IMR-90 (cell line): Measurements from ENCODE around the gene TEX261. TPM values are rescaled to one million over a fixed set of nuclear protein-coding genes. Genes with fewer than 3 reads are reported as not detected.

Source experiments
- ATAC-seq: fragments of 200-7000 bp; cut with Tn5 transposase; 2 replicates; pipeline ENCODE4 v1.9.1; 2020; ENCODE audit warnings: low read depth, mild to moderate bottlenecking, moderate library complexity
- BruUV-seq: library from RNA; stranded (reverse); fragments of 400-500 nt; replicated peaks from 2 replicates; lab custom pipeline; 2021; lab: Mats Ljungman, UMichigan
- CTCF ChIA-PET: fragments of 300-600 bp; formaldehyde crosslinking; extraction: SDS; loops from one replicate; lab custom pipeline; 2021; ENCODE audit warnings: antibody characterized with exemption; lab: Yijun Ruan, JAX
- POLR2A ChIA-PET: fragments of 300-600 bp; sonication (Branson Sonifier 250); formaldehyde crosslinking; loops from one replicate; lab custom pipeline; 2022; ENCODE audit warnings: antibody characterized with exemption; ENCODE audit not compliant: unreplicated experiment; lab: Charles Lee
- DNase-seq: peaks from one replicate; pipeline ENCODE4 v3.0.0; 2013
- H2AFZ ChIP-seq: replicated peaks from 2 replicates; pipeline ENCODE3; 2013; ENCODE audit warnings: low read length, mild to moderate bottlenecking; ENCODE audit not compliant: poor library complexity
- H2AK5ac ChIP-seq: 2 replicates; pipeline ENCODE4 v1.6.1; 2013; ENCODE audit warnings: low read depth, low read length, inconsistent platforms
- H2AK9ac ChIP-seq: replicated peaks from 2 replicates; pipeline ENCODE3; 2013; ENCODE audit warnings: mild to moderate bottlenecking, low read depth, low read length, moderate library complexity; ENCODE audit not compliant: poor library complexity
- H2BK120ac ChIP-seq: 2 replicates; pipeline ENCODE4 v1.6.1; 2013; ENCODE audit warnings: low read depth, low read length, inconsistent platforms
- H2BK15ac ChIP-seq: 3 replicates; pipeline ENCODE4 v1.6.1; 2013; ENCODE audit warnings: low read depth, low read length, inconsistent platforms
- H2BK20ac ChIP-seq: 2 replicates; pipeline ENCODE4 v1.6.1; 2013; ENCODE audit warnings: low read depth, mild to moderate bottlenecking, inconsistent platforms, low read length, moderate library complexity
- H2BK5ac ChIP-seq: 2 replicates; pipeline ENCODE4 v1.6.1; 2013; ENCODE audit warnings: mild to moderate bottlenecking, low read depth, low read length, inconsistent platforms; ENCODE audit not compliant: poor library complexity, severe bottlenecking
- H3K14ac ChIP-seq: replicated peaks from 2 replicates; pipeline ENCODE4 v1.6.1; 2013; ENCODE audit warnings: low read depth, low read length, inconsistent platforms
- H3K18ac ChIP-seq: 2 replicates; pipeline ENCODE4 v1.6.1; 2013; ENCODE audit warnings: low read depth, low read length, control low read depth
- H3K23ac ChIP-seq: 2 replicates; pipeline ENCODE4 v1.6.1; 2013; ENCODE audit warnings: low read depth, low read length, inconsistent platforms
- H3K27ac ChIP-seq: 2 replicates; pipeline ENCODE4 v1.5.1; 2013; ENCODE audit warnings: mild to moderate bottlenecking, control low read depth, low read length; ENCODE audit not compliant: insufficient read depth
- H3K27me3 ChIP-seq: 2 replicates; pipeline ENCODE4 v1.6.1; 2013; ENCODE audit warnings: low read length; ENCODE audit not compliant: control insufficient read depth, insufficient read depth
- H3K36me3 ChIP-seq: 2 replicates; pipeline ENCODE4 v1.6.1; 2013; ENCODE audit warnings: low read length, mixed read lengths; ENCODE audit not compliant: control insufficient read depth, insufficient read depth
- H3K4ac ChIP-seq: 2 replicates; pipeline ENCODE4 v1.6.1; 2013; ENCODE audit warnings: low read depth, low read length, inconsistent platforms
- H3K4me1 ChIP-seq: 2 replicates; pipeline ENCODE4 v1.6.1; 2013; ENCODE audit warnings: low read length, mixed read lengths; ENCODE audit not compliant: control insufficient read depth, insufficient read depth
- H3K4me2 ChIP-seq: 2 replicates; pipeline ENCODE4 v1.6.1; 2013; ENCODE audit warnings: low read depth, mild to moderate bottlenecking, control low read depth, low read length, moderate library complexity
- H3K4me3 ChIP-seq: 2 replicates; pipeline ENCODE4 v1.5.1; 2013; ENCODE audit warnings: low read depth, mild to moderate bottlenecking, control low read depth, low read length, moderate library complexity; ENCODE audit not compliant: insufficient read depth
- H3K56ac ChIP-seq: 2 replicates; pipeline ENCODE4 v1.6.1; 2013; ENCODE audit warnings: low read length, inconsistent platforms; ENCODE audit not compliant: insufficient read depth; ENCODE audit errors: extremely low read depth
- H3K79me1 ChIP-seq, 2 experiments: 2 replicates each; pipeline ENCODE4 v1.6.1; 2013; ENCODE audit warnings: low read length in 2 of 2, inconsistent platforms in 1 of 2, low read depth in 1 of 2
- H3K9ac ChIP-seq: 2 replicates; pipeline ENCODE4 v1.6.1; 2013; ENCODE audit warnings: low read depth, low read length, control low read depth
- H3K9me1 ChIP-seq: 2 replicates; pipeline ENCODE4 v1.6.1; 2013; ENCODE audit warnings: low read length, inconsistent platforms; ENCODE audit not compliant: insufficient read depth
- H3K9me3 ChIP-seq: 2 replicates; pipeline ENCODE4 v1.6.1; 2013; ENCODE audit warnings: low read length; ENCODE audit not compliant: control insufficient read depth, insufficient read depth
- H4K20me1 ChIP-seq: 2 replicates; pipeline ENCODE4 v1.6.1; 2013; ENCODE audit warnings: low read length, inconsistent platforms; ENCODE audit not compliant: insufficient read depth
- H4K5ac ChIP-seq: 2 replicates; pipeline ENCODE4 v1.6.1; 2013; ENCODE audit warnings: mild to moderate bottlenecking, low read depth, low read length, control low read depth
- H4K8ac ChIP-seq, 2 experiments: 2 replicates each; pipeline ENCODE4 v1.6.1; 2013; ENCODE audit warnings: low read depth in 2 of 2, low read length in 2 of 2, control low read depth in 1 of 2, inconsistent platforms in 1 of 2
- H4K91ac ChIP-seq: 2 replicates; pipeline ENCODE4 v1.6.1; 2013; ENCODE audit warnings: low read depth, low read length, inconsistent platforms; ENCODE audit not compliant: insufficient read depth
- BHLHE40 ChIP-seq: fragments of 150-350 bp; IDR thresholded peaks from 2 replicates; pipeline ENCODE4 v1.6.1; 2016; ENCODE audit warnings: mild to moderate bottlenecking, low read depth, low read length
- CHD1 ChIP-seq: IDR thresholded peaks from 2 replicates; pipeline ENCODE4 v1.6.1; 2012; ENCODE audit warnings: low read depth, low read length, improper control_type of control experiment
- RAD21 ChIP-seq: IDR thresholded peaks from 2 replicates; pipeline ENCODE4 v1.6.1; 2012; ENCODE audit warnings: low read length, improper control_type of control experiment
- RCOR1 ChIP-seq: IDR thresholded peaks from 2 replicates; pipeline ENCODE4 v1.6.1; 2012; ENCODE audit warnings: mild to moderate bottlenecking, low read length, improper control_type of control experiment; ENCODE audit not compliant: insufficient replicate concordance
- WGBS, 2 experiments: methylation state at CpG; one replicate each; pipeline versions ENCODE4 v1.1.5 to v1.1.7; 2013; ENCODE audit warnings: missing lambda C conversion rate in 2 of 2; ENCODE audit not compliant: insufficient read length in 1 of 2; ENCODE audit errors: extremely low coverage in 2 of 2; 5-methylcytosine and 5-hydroxymethylcytosine counted together
- dilution Hi-C: fragments of 300-500 bp; cut with HindIII; formaldehyde crosslinking; loops from one replicate; pipeline ENCODE4 v1.14.3; 2018; ENCODE audit warnings: low sequenced_read_pairs; ENCODE audit not compliant: unreplicated experiment
- in situ Hi-C: fragments of 300-500 bp; cut with MboI; formaldehyde crosslinking; loops from 3 replicates; pipeline ENCODE4 v1.14.3; 2019; ENCODE audit warnings: low sequenced_read_pairs, inconsistent platforms, mixed read lengths
- intact Hi-C: fragments of 100-400 bp; cut with micrococcal nuclease; formaldehyde crosslinking; loops from 2 replicates; pipeline ENCODE4 v1.10.0; 2022
- polyA plus RNA-seq, 3 experiments: library from polyadenylated mRNA; depleted of rRNA; stranded (reverse); fragments of >200 nt; gene quantifications; 2 replicates each; pipeline ENCODE4 v1.2.3, GENCODE V29; 2012; ENCODE audit warnings: low replicate concordance in 1 of 3
- total RNA-seq: library from RNA; depleted of rRNA; stranded (reverse); fragments of >200 nt; gene quantifications from 2 replicates; pipeline ENCODE4 v1.2.3, GENCODE V29; 2012
- TF ChIP-seq, protein P1 (sequence below): conservative IDR thresholded peaks from 2 replicates; pipeline ENCODE4 v1.5.1; 2012; ENCODE audit warnings: mild to moderate bottlenecking, low read depth, low read length, improper control_type of control experiment

Gene TEX261
- total and polyA plus RNA-seq, 2 of the 4 experiments (the other 2 are of a cell fraction), result 26.3 to 69.8 TPM

DNA sequence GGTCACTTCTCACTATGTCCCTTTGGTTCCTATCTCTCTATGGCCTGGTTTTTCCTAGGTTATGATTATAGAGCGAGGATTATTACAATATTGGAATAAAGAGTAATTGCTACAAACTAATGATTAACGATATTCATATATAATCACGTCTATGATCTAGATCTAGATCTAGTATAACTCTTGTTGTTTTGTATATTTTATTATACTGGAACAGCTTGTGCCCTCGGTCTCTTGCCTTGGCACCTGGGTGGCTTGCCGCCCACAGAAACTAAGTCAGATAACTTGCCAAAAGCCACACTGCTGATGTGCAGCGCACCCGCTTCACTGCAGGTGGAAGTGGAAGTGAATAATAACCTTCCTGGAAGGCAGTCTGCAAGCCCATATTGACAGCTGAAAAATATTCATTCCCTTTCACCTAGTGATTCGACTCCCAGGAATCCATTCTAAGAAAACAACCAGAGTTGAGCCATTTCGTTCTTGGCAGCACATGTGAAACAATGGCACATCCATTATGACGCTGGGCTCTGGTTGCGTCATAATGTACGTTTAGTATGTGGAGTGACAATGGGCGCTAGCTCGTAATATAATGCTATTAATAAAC lies 17.0 kb downstream of the TEX261 start (continued):
- TF ChIP-seq CHD1, result no peak

DNA sequence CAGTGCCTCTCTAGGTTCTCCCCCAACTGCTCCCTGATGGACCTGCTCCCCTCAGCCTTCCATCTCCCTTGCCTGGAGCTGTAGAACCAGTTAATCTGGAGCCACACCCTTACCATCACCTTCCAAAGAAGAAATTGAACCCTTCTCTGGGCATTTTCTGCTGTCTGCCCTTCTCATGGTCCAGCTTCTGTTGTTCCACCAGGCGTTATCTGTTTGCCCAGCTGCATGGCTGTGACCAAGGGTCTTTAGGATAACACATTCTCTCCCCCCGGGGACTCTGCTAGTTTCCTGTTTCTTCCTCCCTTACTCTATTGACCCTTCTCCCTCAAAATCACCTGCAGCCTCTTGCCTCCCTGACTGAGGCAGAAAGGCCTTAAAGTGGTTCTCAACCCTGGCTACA lies 19.4 kb downstream of the TEX261 start:
- Histone ChIP-seq H4K5ac (no peak overlapping the region), H2AK9ac (no peak overlapping the region), H3K4me1 (peaks cover 5% of the 10 kb centered on the region; the same call in 1 of the 2 replicates), H2AFZ (no peak overlapping the region), H3K4me2 (no peak overlapping the region), H2BK5ac (no peak overlapping the region), H3K9ac (no peak overlapping the region), H4K91ac (no peak overlapping the region), H3K79me1 (no peaks in the 10 kb centered on the region), H3K23ac (no peak overlapping the region), H3K14ac (no peak overlapping the region), H3K56ac (no peak overlapping the region), H3K36me3 (no peaks in the 10 kb centered on the region), H3K4me3 (no peak overlapping the region), H2AK5ac (no peak overlapping the region), H4K8ac (no peak overlapping the region), H2BK20ac (no peak overlapping the region), H3K9me3 (no peaks in the 10 kb centered on the region), H3K27me3 (no peaks in the 10 kb centered on the region), H3K18ac (no peak overlapping the region), H2BK15ac (no peak overlapping the region), H4K20me1 (no peaks in the 10 kb centered on the region), H3K9me1 (peaks cover 12% of the 10 kb centered on the region), H3K4ac (no peak overlapping the region), H3K27ac (no peak overlapping the region), H2BK120ac (no peak overlapping the region)
- CTCF ChIA-PET, result no interaction called here
- intact Hi-C loops (loop anchor here (5.0 kb wide), 1 partner anchor 92 kb away; the partner anchor contains the start of gene NAGK), dilution Hi-C loops (no loop called here), in situ Hi-C loops (no loop called here)
- POLR2A ChIA-PET, result no interaction called here
- DNase-seq (no peak), ATAC-seq (no peak)
- TF ChIP-seq, protein P1, sequence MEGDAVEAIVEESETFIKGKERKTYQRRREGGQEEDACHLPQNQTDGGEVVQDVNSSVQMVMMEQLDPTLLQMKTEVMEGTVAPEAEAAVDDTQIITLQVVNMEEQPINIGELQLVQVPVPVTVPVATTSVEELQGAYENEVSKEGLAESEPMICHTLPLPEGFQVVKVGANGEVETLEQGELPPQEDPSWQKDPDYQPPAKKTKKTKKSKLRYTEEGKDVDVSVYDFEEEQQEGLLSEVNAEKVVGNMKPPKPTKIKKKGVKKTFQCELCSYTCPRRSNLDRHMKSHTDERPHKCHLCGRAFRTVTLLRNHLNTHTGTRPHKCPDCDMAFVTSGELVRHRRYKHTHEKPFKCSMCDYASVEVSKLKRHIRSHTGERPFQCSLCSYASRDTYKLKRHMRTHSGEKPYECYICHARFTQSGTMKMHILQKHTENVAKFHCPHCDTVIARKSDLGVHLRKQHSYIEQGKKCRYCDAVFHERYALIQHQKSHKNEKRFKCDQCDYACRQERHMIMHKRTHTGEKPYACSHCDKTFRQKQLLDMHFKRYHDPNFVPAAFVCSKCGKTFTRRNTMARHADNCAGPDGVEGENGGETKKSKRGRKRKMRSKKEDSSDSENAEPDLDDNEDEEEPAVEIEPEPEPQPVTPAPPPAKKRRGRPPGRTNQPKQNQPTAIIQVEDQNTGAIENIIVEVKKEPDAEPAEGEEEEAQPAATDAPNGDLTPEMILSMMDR, result no peak
- TF ChIP-seq RAD21, result no peak
- no peak for TF ChIP-seq RCOR1
- TF ChIP-seq BHLHE40, result no peak
- TF ChIP-seq CHD1, result no peak
- BruUV-seq, result no TSS peak
- WGBS, 2 experiments, result no CpG with 5 or more reads among the region's 2 CpGs
